Stimulated activated naive CD8-positive, alpha-beta T cell treated with anti-CD3 and anti-CD28 coated beads, Interleukin-15, Interleukin-2, amounts not matched to agents 100 ng/mL and 50 ng/mL, for 24 hours (primary cell): ENCODE results near the gene OTX2.

Source experiments
- H3K27ac Mint-ChIP-seq: one replicate; pipeline ENCODE4 v1.8.0; 2021; ENCODE audit warnings: mild to moderate bottlenecking, mixed read lengths
- H3K27me3 Mint-ChIP-seq: one replicate; pipeline ENCODE4 v1.8.0; 2021; ENCODE audit warnings: mixed read lengths
- H3K36me3 Mint-ChIP-seq: one replicate; pipeline ENCODE4 v1.8.0; 2021; ENCODE audit warnings: low read depth, mixed read lengths
- H3K4me1 Mint-ChIP-seq: one replicate; pipeline ENCODE4 v1.8.0; 2021; ENCODE audit warnings: low read depth, mixed read lengths
- H3K4me3 Mint-ChIP-seq: one replicate; pipeline ENCODE4 v1.8.0; 2021; ENCODE audit warnings: mild to moderate bottlenecking, mixed read lengths
- H3K9me3 Mint-ChIP-seq: one replicate; pipeline ENCODE4 v1.8.0; 2021; ENCODE audit warnings: mixed read lengths

Gene OTX2

DNA sequence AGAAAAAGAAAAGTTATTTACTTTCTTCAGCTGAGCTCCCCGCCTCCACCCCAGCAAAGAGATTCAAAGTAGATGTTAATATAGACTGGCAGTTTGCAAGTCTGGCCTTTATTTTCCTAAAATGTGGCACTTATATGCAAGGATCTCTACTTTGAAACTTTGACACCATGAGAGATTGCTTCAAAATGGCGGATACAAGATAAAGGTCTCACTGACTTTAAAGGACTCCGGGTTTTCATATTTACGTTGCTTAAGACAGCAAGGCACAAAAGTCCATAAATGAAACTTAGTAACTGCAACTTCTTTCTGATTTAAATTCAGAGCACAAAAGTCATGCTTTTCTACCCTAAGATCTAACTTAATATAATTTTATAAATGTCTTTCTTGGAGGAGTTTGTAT, 3.5 kb downstream of the OTX2 start:
- H3K27me3 Mint-ChIP-seq: peaks cover 88% of the 10 kb centered on the region
- H3K4me3 Mint-ChIP-seq: no peak overlapping the region
- peaks cover 31% of the 10 kb centered on the region for H3K4me1 Mint-ChIP-seq
- peaks cover 11% of the 10 kb centered on the region for H3K36me3 Mint-ChIP-seq
- H3K27ac Mint-ChIP-seq: no peak overlapping the region
- H3K9me3 Mint-ChIP-seq: peaks cover 5% of the 10 kb centered on the region

DNA sequence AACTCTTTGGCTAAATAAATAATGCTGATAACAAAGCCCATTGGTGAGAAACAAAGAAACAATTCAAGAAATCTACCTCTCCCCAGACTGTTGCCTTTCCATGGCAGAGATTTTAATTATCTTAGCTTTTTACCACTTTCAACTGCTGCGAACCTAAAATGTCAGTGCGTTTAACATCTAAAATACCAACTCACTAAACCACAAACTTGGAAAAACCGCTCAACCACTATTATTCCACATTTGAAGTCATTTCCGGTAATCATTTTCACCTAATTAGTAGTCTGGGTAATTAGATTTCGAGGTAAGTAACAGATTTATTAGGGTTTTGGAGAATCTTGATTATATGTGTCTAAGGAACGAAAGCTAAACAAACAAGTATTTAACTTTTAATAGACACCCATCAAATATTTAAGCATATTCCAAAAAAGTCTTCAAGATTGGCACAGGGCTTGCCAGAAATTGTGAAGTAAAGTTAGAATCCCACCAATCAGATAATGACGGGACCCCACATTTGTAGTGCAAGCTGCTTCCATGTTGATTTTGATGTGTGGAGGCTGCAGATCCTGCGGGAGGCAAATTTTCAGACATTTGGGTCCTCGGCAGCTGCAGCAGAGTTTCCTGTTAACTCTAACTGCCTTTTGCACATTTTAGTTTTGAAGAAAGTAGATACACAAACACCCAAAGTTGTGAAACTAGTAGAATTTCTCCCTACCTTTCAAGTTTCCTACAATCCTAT, 4.1 kb downstream of the OTX2 start:
- Mint-ChIP-seq H3K27me3 (peaks cover 92% of the 10 kb centered on the region), H3K9me3 (peaks cover 5% of the 10 kb centered on the region), H3K27ac (no peak overlapping the region), H3K4me1 (peaks cover 31% of the 10 kb centered on the region), H3K4me3 (no peak overlapping the region), H3K36me3 (peaks cover 11% of the 10 kb centered on the region)

DNA sequence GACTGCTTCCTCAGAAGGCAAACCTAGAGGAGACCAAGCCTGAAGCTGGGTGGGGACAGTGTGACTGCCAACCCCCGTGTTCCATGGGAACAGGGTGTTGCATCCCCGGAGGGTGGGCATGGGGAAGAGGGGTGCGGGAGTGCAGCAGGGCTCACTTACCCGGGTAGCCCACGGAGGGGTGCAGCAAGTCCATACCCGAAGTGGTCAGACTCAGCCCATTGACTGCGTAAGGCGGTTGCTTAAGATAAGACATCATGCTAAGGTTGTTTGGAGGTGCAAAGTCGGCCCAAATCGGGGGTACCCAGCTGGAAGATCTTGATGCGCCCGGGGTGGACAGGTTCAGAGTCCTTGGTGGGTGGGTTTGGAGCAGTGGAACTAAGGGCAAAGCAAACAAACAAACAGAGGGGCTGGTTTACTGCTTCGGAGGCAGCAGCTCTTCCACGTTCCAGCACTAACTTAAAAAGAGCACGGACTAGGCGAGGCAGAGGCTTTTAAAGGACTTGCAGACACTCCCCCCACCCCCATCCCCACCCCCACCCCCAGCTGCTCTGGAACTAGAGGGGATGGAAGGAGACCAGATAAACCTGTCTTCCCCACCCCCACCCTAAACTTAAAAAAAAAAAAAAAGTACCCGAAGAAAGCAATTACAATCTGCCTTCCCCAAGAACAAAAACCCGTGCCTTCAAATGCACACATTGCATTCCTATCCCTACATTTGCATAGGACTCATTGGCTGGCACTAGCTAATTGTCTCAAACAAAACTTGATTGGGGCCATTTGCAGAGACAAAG, 4.9 kb downstream of the OTX2 start:
- peaks cover 6% of the 10 kb centered on the region for H3K36me3 Mint-ChIP-seq
- peaks cover 5% of the 10 kb centered on the region for H3K9me3 Mint-ChIP-seq
- peaks cover 31% of the 10 kb centered on the region for H3K4me1 Mint-ChIP-seq
- H3K27me3 Mint-ChIP-seq: peaks cover 92% of the 10 kb centered on the region
- no peak overlapping the region for H3K27ac Mint-ChIP-seq
- no peak overlapping the region for H3K4me3 Mint-ChIP-seq

DNA sequence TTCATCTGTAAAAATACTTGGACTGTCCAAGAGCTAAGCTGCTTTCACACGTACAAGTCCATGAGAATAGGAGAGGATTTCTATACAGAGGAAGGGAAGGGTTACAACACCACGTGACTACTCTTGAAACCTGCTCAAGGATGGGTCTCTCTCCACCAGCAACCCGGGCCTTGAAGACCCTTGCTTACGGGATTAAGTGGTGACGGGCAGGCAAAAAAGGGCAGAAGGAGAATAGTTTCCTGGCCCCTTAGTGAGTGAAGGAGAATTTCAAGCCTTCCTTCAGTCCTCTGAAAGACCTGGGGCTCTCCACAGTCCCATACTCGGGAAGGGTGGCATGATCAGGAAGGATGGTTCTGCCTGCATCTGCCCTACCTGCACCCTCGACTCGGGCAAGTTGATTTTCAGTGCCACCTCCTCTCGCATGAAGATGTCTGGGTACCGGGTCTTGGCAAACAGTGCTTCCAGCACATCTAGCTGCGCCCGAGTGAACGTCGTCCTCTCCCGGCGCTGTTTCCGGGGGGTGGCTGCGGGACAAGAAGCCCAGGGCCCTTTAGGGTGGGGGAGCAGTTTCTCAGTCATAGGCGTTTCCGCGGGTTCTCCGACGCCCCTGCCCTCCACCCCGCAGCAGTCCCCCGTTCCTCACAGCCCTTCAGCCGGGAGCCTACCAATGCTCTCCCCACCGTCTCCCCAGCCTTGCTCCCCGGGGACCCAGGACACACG, 6.3 kb downstream of the OTX2 start:
- Mint-ChIP-seq H3K36me3 (no peaks in the 10 kb centered on the region), H3K4me3 (no peak overlapping the region), H3K27ac (no peak overlapping the region), H3K4me1 (peaks cover 19% of the 10 kb centered on the region), H3K9me3 (no peaks in the 10 kb centered on the region), H3K27me3 (peaks cover 93% of the 10 kb centered on the region)

- H3K4me3 Mint-ChIP-seq: no peak overlapping the region
- no peaks in the 10 kb centered on the region for H3K36me3 Mint-ChIP-seq
- H3K9me3 Mint-ChIP-seq: no peaks in the 10 kb centered on the region
- peaks cover 88% of the 10 kb centered on the region for H3K27me3 Mint-ChIP-seq
- H3K4me1 Mint-ChIP-seq: peaks cover 13% of the 10 kb centered on the region
- H3K27ac Mint-ChIP-seq: no peak overlapping the region
Observed at GRCh38 chr14:56801920-56802319, 8.4 kb downstream of the OTX2 start.

DNA sequence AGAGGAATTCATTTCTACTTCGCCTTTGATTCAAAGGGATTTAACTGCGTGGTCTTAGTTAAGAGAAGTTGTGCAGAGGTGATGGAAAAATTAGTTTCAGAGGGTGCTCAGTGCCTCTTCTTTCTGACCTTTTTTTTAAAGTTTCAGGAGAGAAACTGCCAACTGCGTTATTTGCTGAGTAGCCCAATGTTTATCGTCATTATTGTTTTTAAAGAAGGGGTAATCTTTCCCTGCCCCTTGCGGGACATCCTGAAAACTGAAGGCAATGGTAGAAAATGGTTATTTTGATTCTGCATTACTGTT, 11.0 kb downstream of the OTX2 start:
- Mint-ChIP-seq H3K4me1 (peaks cover 10% of the 10 kb centered on the region), H3K36me3 (no peaks in the 10 kb centered on the region), H3K27ac (no peak overlapping the region), H3K27me3 (peaks cover 84% of the 10 kb centered on the region), H3K9me3 (no peaks in the 10 kb centered on the region), H3K4me3 (no peak overlapping the region)

- peaks cover 81% of the 10 kb centered on the region for H3K27me3 Mint-ChIP-seq
- H3K4me3 Mint-ChIP-seq: no peak overlapping the region
- H3K27ac Mint-ChIP-seq: no peak overlapping the region
- H3K9me3 Mint-ChIP-seq: no peaks in the 10 kb centered on the region
- peaks cover 10% of the 10 kb centered on the region for H3K4me1 Mint-ChIP-seq
- H3K36me3 Mint-ChIP-seq: no peaks in the 10 kb centered on the region
Observed at GRCh38 chr14:56798447-56799342, 11.6 kb downstream of the OTX2 start.

GRCh38 chr14:56797569-56798446, 12.5 kb downstream of the OTX2 start:
- Mint-ChIP-seq H3K4me3 (no peak overlapping the region), H3K27me3 (peaks cover 83% of the 10 kb centered on the region), H3K36me3 (no peaks in the 10 kb centered on the region), H3K27ac (no peak overlapping the region), H3K9me3 (no peaks in the 10 kb centered on the region), H3K4me1 (peaks cover 10% of the 10 kb centered on the region)

- peaks cover 82% of the 10 kb centered on the region for H3K27me3 Mint-ChIP-seq
- no peaks in the 10 kb centered on the region for H3K9me3 Mint-ChIP-seq
- peaks cover 10% of the 10 kb centered on the region for H3K4me1 Mint-ChIP-seq
- H3K4me3 Mint-ChIP-seq: peak overlapping the region; percentile 17
- H3K27ac Mint-ChIP-seq: no peak overlapping the region
- H3K36me3 Mint-ChIP-seq: no peaks in the 10 kb centered on the region
Observed at GRCh38 chr14:56797003-56797568, 13.2 kb downstream of the OTX2 start.

GRCh38 chr14:56796259-56796658, 14.0 kb downstream of the OTX2 start:
- no peak overlapping the region for H3K4me3 Mint-ChIP-seq

DNA sequence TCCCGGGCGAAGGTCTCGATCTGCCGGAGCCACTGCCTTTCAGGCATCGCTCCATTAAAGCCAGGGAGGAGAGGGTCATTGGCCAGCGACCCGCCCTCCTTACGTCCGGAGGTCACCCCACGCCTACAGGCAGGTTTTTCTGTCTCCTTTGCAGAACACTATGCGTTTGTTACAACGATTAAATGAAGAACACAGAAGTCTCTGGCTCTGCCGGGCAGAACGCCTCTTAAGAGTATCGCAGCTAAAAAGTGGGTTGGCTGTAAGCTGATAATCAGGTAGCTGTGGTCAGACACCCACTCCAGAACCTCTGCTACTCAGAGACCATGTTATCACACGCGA, 15.0 kb downstream of the OTX2 start:
- Mint-ChIP-seq H3K4me1 (peaks cover 10% of the 10 kb centered on the region), H3K27me3 (peaks cover 77% of the 10 kb centered on the region), H3K9me3 (no peaks in the 10 kb centered on the region), H3K4me3 (no peak overlapping the region), H3K27ac (no peak overlapping the region), H3K36me3 (no peaks in the 10 kb centered on the region)

More at GRCh38 chr14:56796259-56796658, 14.0 kb downstream of the OTX2 start:
- H3K9me3 Mint-ChIP-seq: no peaks in the 10 kb centered on the region
- H3K36me3 Mint-ChIP-seq: no peaks in the 10 kb centered on the region
- H3K27ac Mint-ChIP-seq: no peak overlapping the region
- peaks cover 10% of the 10 kb centered on the region for H3K4me1 Mint-ChIP-seq
- H3K27me3 Mint-ChIP-seq: peaks cover 79% of the 10 kb centered on the region

GRCh38 chr14:56794557-56795283, 15.6 kb downstream of the OTX2 start:
- H3K36me3 Mint-ChIP-seq: no peaks in the 10 kb centered on the region
- H3K9me3 Mint-ChIP-seq: no peaks in the 10 kb centered on the region
- H3K27me3 Mint-ChIP-seq: peaks cover 76% of the 10 kb centered on the region
- no peak overlapping the region for H3K27ac Mint-ChIP-seq
- peaks cover 10% of the 10 kb centered on the region for H3K4me1 Mint-ChIP-seq
- H3K4me3 Mint-ChIP-seq: no peak overlapping the region

GRCh38 chr14:56794088-56794556, 16.2 kb downstream of the OTX2 start:
- Mint-ChIP-seq H3K4me3 (no peak overlapping the region), H3K36me3 (no peaks in the 10 kb centered on the region), H3K4me1 (peaks cover 10% of the 10 kb centered on the region), H3K27ac (no peak overlapping the region), H3K9me3 (no peaks in the 10 kb centered on the region), H3K27me3 (peaks cover 70% of the 10 kb centered on the region)
